Thymus (tissue), 11 donors: ENCODE data around the gene RIPOR2. TPM values are rescaled to one million over a fixed set of nuclear protein-coding genes. Genes with fewer than 3 reads are reported as not detected.

ENCODE experiments used
- DNase-seq, 9 donors: peaks; one replicate each; pipeline ENCODE4 v3.0.0-alpha.2; 2013; ENCODE audit warnings: low spot score in 9 of 9, low read depth in 6 of 9, missing footprints in 1 of 9
- H3K27ac ChIP-seq, 2 donors: one replicate each; pipeline ENCODE4 v1.5.1; 2013; ENCODE audit warnings: control low read depth in 1 of 2, low read depth in 1 of 2, low read length in 1 of 2, mild to moderate bottlenecking in 1 of 2, moderate library complexity in 1 of 2
- H3K27me3 ChIP-seq, 2 donors: one replicate each; pipeline ENCODE4 v1.5.1; 2013; ENCODE audit warnings: low read length in 1 of 2; ENCODE audit not compliant: control insufficient read depth in 2 of 2, insufficient read depth in 1 of 2
- H3K36me3 ChIP-seq, 2 donors: one replicate each; pipeline ENCODE4 v1.5.1; 2013; ENCODE audit warnings: low read length in 1 of 2, mild to moderate bottlenecking in 1 of 2, moderate library complexity in 1 of 2; ENCODE audit not compliant: control insufficient read depth in 2 of 2, insufficient read depth in 2 of 2
- H3K4me1 ChIP-seq, 2 donors: one replicate each; pipeline ENCODE4 v1.5.1; 2013; ENCODE audit warnings: low read length in 2 of 2; ENCODE audit not compliant: control insufficient read depth in 2 of 2, insufficient read depth in 2 of 2
- H3K4me3 ChIP-seq, 2 donors: one replicate each; pipeline ENCODE4 v1.5.1; 2013; ENCODE audit warnings: low read length in 2 of 2, control low read depth in 1 of 2, mild to moderate bottlenecking in 1 of 2
- H3K9me3 ChIP-seq, 2 donors: one replicate each; pipeline ENCODE4 v1.5.1; 2013; ENCODE audit warnings: low read length in 1 of 2, mild to moderate bottlenecking in 1 of 2; ENCODE audit not compliant: control insufficient read depth in 2 of 2, insufficient read depth in 1 of 2
- WGBS: extraction: QIAGEN DNeasy Blood & Tissue Kit; methylation state at CpG from one replicate; pipeline ENCODE4 v1.1.7; 2013; 5-methylcytosine and 5-hydroxymethylcytosine counted together
- polyA plus RNA-seq: library from polyadenylated mRNA; stranded (reverse); fragments of 200-250 nt; gene quantifications from one replicate; pipeline ENCODE4 v1.2.3, GENCODE V29; 2013
- total RNA-seq: library from RNA; stranded (reverse); fragments of 120-200 nt; gene quantifications from one replicate; pipeline ENCODE4 v1.2.4, GENCODE V29; 2013
- donor health status: healthy.

Gene RIPOR2
- total and polyA plus RNA-seq, 2 donors: 27.4 to 48.4 TPM

DNA sequence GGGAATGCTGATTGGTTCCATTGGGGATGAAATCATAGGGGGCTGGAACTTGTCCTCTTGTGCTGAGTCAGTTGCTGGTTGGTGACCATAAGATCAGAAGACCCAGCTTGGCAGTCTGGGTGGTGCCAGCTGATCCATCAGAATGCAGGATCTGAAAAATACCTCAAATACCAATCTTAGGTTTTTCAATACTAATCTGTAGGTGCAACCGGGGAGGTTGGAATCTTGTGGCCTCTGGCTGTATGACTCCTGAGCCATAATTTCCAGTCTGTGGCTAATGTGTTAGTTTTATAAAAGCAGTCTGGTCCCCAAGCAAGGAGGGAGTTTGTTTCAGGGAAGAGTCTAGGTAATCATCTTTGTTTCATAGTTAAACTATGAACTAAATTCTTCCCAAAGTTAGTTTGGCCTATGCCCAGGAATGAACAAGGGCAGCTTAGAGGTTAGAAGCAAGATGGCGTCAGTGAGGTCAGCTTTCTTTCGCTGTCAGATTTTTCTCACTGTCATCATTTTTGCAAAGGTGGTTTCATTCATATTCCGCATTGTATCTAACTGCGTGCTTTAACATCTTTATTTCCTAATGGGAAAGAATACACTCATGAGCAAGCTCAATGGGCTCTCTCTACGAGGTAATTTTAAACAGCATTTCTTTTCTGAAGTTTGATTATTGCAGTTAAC, 139.0 kb downstream of the RIPOR2 start:
- Histone ChIP-seq H3K27me3 (no peaks in the 10 kb centered on the region), H3K27ac (no peak overlapping the region), H3K4me1 (no peaks in the 10 kb centered on the region), H3K36me3 (no peaks in the 10 kb centered on the region), H3K9me3 (no peaks in the 10 kb centered on the region), H3K4me3 (no peak overlapping the region)
- DNase-seq: no peak
- 96% methylated on average over 6 of the region's 6 CpGs for WGBS

DNA sequence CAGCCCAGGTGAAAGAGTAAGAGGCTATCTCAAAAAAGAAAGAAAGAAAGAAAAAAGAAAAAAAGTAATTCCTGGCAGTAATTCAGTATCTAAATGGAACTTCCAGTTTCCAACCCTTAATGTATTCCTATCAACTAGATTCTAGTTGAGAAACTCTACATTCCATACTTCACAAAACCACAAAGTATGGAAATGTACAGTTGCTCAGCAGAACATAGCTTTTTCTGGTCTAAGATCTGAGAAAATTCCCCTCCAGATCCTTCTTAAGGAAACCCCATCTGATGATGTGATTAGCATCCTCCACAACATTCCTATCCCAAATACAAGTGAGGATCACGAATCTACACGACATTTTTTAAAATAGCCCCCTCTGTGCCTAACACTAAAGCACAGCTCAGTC, 140.7 kb downstream of the RIPOR2 start:
- Histone ChIP-seq H3K4me1 (no peaks in the 10 kb centered on the region), H3K27ac (no peak overlapping the region), H3K9me3 (no peaks in the 10 kb centered on the region), H3K4me3 (no peak overlapping the region), H3K36me3 (no peaks in the 10 kb centered on the region), H3K27me3 (no peaks in the 10 kb centered on the region)
- no peak for DNase-seq
- 97% methylated on average over 2 of the region's 2 CpGs for WGBS

GRCh38 chr6:24788031-24788665, 147.6 kb downstream of the RIPOR2 start:
- WGBS: 97% methylated on average over 4 of the region's 4 CpGs
- H3K4me1 ChIP-seq: no peaks in the 10 kb centered on the region
- no peak for DNase-seq
- H3K9me3 ChIP-seq: no peaks in the 10 kb centered on the region
- H3K36me3 ChIP-seq: peaks cover 6 to 51% of the 10 kb centered on the region in 2 donors
- H3K4me3 ChIP-seq: no peak overlapping the region
- no peak overlapping the region for H3K27ac ChIP-seq
- H3K27me3 ChIP-seq: no peaks in the 10 kb centered on the region

DNA sequence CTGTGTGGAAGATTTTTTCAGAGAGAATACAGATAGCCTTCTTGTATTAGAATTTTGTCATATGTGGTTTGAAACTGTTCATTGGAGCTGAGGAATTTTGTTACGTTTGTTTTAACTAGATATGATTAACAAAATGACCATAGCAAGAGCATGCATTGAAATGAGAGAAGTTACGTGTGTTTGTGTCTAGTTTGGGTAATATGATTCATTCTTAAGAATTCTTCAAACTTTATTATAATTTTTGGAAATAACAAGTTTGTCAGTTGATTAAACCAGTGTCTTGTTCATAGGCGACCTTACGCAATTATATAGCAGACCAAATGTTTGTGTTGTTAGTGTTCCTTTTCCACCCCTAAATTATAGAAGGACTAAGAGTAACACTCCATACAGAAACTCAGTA, 155.6 kb downstream of the RIPOR2 start:
- DNase-seq: no peak
- no peak overlapping the region for H3K4me3 ChIP-seq
- peaks cover 6 to 10% of the 10 kb centered on the region in 2 donors for H3K4me1 ChIP-seq
- H3K9me3 ChIP-seq: no peaks in the 10 kb centered on the region
- H3K27ac ChIP-seq: no peak overlapping the region
- whole genome bisulfite sequencing: 95% methylated on average over 4 of the region's 4 CpGs
- H3K27me3 ChIP-seq: no peaks in the 10 kb centered on the region
- peaks cover 7 to 42% of the 10 kb centered on the region in 2 donors for H3K36me3 ChIP-seq

DNA sequence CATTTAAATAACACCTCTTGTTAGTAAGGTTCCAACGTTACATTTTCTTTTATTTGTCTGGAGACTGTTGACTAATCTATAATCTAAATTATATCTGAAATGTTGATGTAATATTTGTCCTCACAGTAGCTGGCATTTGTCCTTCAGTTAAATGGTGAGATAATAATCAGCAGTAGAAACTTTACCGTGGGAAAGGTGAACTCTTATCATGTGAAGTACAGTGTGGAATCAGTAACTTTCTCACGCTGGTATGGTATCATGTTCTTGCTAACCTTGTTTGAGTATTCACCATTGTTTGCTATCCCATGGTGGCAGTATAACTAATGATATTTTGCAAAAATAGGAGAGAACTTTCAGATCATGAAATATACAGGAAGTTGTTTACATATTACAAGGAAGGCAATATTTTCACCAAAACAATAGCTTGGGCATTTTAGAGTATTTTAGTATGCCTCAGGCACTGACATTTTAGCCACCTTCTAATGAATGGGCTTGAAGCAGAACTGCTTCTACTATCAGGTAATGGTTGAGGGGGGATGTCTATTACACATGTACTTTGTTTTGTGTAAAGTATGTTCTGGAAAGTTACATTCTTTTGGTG, 156.2 kb downstream of the RIPOR2 start:
- no peaks in the 10 kb centered on the region for H3K9me3 ChIP-seq
- H3K4me1 ChIP-seq: peaks cover 6 to 10% of the 10 kb centered on the region in 2 donors
- WGBS: 75% methylated on average over 3 of the region's 3 CpGs
- H3K27ac ChIP-seq: no peak overlapping the region
- peaks cover 7 to 36% of the 10 kb centered on the region in 2 donors for H3K36me3 ChIP-seq
- no peak overlapping the region for H3K4me3 ChIP-seq
- H3K27me3 ChIP-seq: no peaks in the 10 kb centered on the region
- no peak for DNase-seq

DNA sequence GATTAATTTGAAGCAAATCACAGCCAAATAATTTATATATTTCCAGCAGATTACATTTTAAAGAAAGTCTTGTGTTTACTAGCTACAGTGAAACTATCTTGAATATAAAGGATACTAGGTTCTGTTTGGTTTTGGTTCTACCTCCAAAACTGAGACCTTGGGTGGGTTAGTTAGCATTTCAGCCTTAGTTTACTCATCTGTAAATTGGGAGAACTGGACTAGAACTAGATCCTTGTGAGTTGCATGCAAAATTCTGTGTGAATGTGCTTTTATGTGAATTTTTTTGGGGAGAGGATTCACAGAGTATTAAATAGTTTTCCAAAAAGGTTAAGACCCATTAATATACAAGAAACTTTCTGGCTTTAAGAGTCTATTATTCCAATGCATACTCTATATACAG, 156.9 kb downstream of the RIPOR2 start:
- peaks cover 6 to 10% of the 10 kb centered on the region in 2 donors for H3K4me1 ChIP-seq
- H3K27me3 ChIP-seq: no peaks in the 10 kb centered on the region
- peaks cover 7 to 30% of the 10 kb centered on the region in 2 donors for H3K36me3 ChIP-seq
- no peak overlapping the region for H3K27ac ChIP-seq
- no peak for DNase-seq
- H3K4me3 ChIP-seq: no peak overlapping the region
- no peaks in the 10 kb centered on the region for H3K9me3 ChIP-seq

- Histone ChIP-seq H3K27me3 (no peaks in the 10 kb centered on the region), H3K4me1 (peaks cover 6 to 10% of the 10 kb centered on the region in 2 donors), H3K36me3 (peaks cover 7 to 29% of the 10 kb centered on the region in 2 donors), H3K4me3 (no peak overlapping the region), H3K27ac (no peak overlapping the region), H3K9me3 (no peaks in the 10 kb centered on the region)
- no peak for DNase-seq
- 97% methylated on average over 1 of the region's 1 CpG for WGBS
Measured at GRCh38 chr6:24778121-24778520, 157.6 kb downstream of the RIPOR2 start.

DNA sequence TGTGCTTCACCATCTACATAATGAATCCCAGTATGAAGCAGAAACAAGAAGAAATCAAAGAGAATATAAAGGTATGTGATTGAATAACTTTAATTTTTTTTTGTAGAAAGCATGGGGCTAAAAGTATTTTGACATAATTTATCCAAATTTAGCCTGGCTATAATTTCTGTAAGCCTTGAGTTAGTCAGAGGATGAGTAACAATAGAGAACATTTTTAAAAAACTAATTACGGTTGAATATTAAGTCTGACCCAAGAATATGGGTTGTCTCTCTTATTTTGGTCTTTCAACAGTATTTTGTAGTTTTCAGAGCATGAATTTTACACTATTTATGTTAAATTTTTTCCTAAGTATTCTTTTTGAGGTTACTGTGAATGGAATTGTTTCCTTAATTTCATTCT, 158.5 kb downstream of the RIPOR2 start:
- peaks cover 6 to 10% of the 10 kb centered on the region in 2 donors for H3K4me1 ChIP-seq
- H3K4me3 ChIP-seq: peak overlapping the region in 1 of 2 donors; percentile 3
- H3K27me3 ChIP-seq: no peaks in the 10 kb centered on the region
- H3K36me3 ChIP-seq: peaks cover 7 to 23% of the 10 kb centered on the region in 2 donors
- H3K9me3 ChIP-seq: no peaks in the 10 kb centered on the region
- no peak overlapping the region for H3K27ac ChIP-seq
- no peak for DNase-seq
- 84% methylated on average over 1 of the region's 1 CpG for WGBS

DNA sequence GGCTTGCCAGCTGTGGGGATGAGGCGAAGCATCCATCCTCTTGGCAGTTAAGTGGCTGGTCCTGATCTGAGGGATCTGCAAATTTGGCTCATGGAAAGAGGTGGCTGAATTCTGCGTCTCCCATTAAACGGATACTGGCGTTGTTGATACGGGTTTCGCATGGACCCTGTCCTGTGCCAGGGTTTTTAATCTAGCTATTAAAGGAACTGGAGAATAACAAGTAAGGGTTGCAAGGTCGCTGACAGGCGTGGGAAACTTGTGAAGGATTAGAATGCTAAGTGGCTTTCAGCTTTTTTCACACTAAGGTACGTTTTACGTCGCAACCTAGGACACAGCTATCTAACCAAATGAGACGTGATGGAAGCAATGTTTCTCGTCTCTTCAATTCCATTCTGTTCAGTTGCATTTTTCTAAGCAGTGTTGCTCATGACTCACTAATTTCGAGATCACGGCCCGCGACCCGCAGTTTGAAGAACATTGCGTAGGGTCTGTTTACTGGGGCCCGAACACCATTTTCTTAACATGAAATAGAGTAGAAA, 160.2 kb downstream of the RIPOR2 start:
- peaks cover 6 to 10% of the 10 kb centered on the region in 2 donors for H3K4me1 ChIP-seq

More for the DNA sequence above, 160.2 kb downstream of the RIPOR2 start:
- peak in 2 of 9 donors; percentile 20 to 46 for DNase-seq
- Histone ChIP-seq H3K27me3 (no peaks in the 10 kb centered on the region), H3K36me3 (peaks cover 0 to 9% of the 10 kb centered on the region in 2 donors), H3K4me3 (peak overlapping the region; percentile 72 to 83), H3K9me3 (no peaks in the 10 kb centered on the region), H3K27ac (peak overlapping the region; percentile 86 to 94)
- WGBS: 14% methylated on average over 20 of the region's 20 CpGs
